ENCODE results near the gene MOB3A. TPM values are rescaled to one million over a fixed set of nuclear protein-coding genes. Genes with fewer than 3 reads are reported as not detected.
A peak's percentile ranks its signal among the peaks of the same experiment; 100 is the strongest.

MOB3A gene
- total and polyA plus RNA-seq, 2 of the 13 experiments (the other 11 are each of a cell fraction or from before 2014, with no cell fraction given) = 3.5 to 17.8 TPM

DNA sequence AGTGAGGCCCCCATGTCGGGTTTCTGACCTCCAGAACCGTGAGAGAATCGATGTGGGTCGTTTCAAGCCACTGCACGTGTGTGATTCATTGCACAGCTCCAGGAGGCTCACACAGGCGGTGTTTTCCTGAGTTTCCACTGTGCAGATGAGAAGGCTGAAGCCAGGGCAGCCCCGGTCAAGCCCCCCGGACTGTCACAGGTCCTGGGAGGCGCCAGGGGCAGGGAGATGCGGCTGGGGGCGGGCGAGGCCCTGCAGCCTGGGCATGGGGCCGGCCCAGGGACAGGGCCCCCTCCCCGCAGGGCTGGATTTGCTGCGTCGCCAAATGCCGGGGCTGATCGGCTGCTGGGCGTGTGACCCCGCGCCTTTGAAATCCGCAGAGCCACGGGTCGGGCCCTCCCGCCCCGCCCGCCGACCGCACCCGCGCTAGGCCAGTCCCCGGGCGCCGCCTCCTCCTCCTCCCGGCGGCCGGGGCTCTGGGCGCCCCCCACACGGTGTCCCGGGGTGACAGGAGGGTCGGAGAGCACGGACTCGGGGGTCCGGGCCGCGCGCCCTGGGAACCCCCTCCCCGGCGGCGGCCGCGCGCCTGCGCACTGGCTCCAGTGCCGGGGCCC lies 35.1 kb downstream of the MOB3A start (continued):
- TF ChIP-seq ZNF510 (CRISPR knock-in tag; IDR thresholded peaks at IDR 0.05; ENCODE audit: low read depth) (no peak), HDAC2 (CRISPR knock-in tag; IDR thresholded peaks at IDR 0.05) (no peak), ATM (IDR thresholded peaks at IDR 0.05; ENCODE audit: borderline replicate concordance) (no peak), ZNF33A (CRISPR knock-in tag; IDR thresholded peaks at IDR 0.05; ENCODE audit: borderline replicate concordance) (no peak), ATAD3A (CRISPR knock-in tag; IDR thresholded peaks at IDR 0.05) (no peak), CCAR2 (optimal IDR thresholded peaks at IDR 0.05; ENCODE audit: low read depth, low read length) (no peak), SCMH1 (CRISPR knock-in tag; IDR thresholded peaks at IDR 0.05; ENCODE audit: borderline replicate concordance) (no peak), ZNF460 (CRISPR knock-in tag; IDR thresholded peaks at IDR 0.05; ENCODE audit: borderline replicate concordance) (no peak), SP4 (CRISPR knock-in tag; IDR thresholded peaks at IDR 0.05) (no peak), ZSCAN12 (CRISPR knock-in tag; IDR thresholded peaks at IDR 0.05) (no peak), RFX5 (IDR thresholded peaks at IDR 0.05; ENCODE audit: low read depth, low read length) (no peak), SRF (IDR thresholded peaks at IDR 0.05; ENCODE audit: low read depth, low read length) (no peak), ZNF770 (CRISPR knock-in tag; IDR thresholded peaks at IDR 0.05) (peak; percentile 4; the same call in 1 of the 2 replicates), ZBTB34 (CRISPR knock-in tag; IDR thresholded peaks at IDR 0.05) (no peak), XBP1 (CRISPR knock-in tag; IDR thresholded peaks at IDR 0.05) (no peak), NR2F6 (IDR thresholded peaks at IDR 0.05) (no peak), NR2F6 (CRISPR knock-in tag; IDR thresholded peaks at IDR 0.05) (0 out of 2 replicates have a peak, but pooled peaks have one; percentile 4), MAFG (CRISPR knock-in tag; IDR thresholded peaks at IDR 0.05) (no peak), HOXA9 (CRISPR knock-in tag; IDR thresholded peaks at IDR 0.05; ENCODE audit: borderline replicate concordance) (no peak), KMT2A (CRISPR knock-in tag; IDR thresholded peaks at IDR 0.05) (peak; percentile 31; the same call in 1 of the 2 replicates), ZNF451 (CRISPR knock-in tag; IDR thresholded peaks at IDR 0.05) (no peak; the same call in 1 of the 2 replicates), ZNF44 (CRISPR knock-in tag; IDR thresholded peaks at IDR 0.05) (no peak), TEAD3 (CRISPR knock-in tag; optimal IDR thresholded peaks at IDR 0.05; ENCODE audit: borderline replicate concordance) (no peak), PRMT3 (CRISPR knock-in tag; IDR thresholded peaks at IDR 0.05; ENCODE audit: borderline replicate concordance, low read depth) (no peak), RBFOX2 (IDR thresholded peaks at IDR 0.05; ENCODE audit: low read depth, low read length) (peak; percentile 95), EED (CRISPR knock-in tag; IDR thresholded peaks at IDR 0.05) (peak; percentile 50; the same call in 1 of the 2 replicates), ZFY (CRISPR knock-in tag; IDR thresholded peaks at IDR 0.05) (no peak; the same call in 1 of the 2 replicates), JUND (CRISPR knock-in tag; IDR thresholded peaks at IDR 0.05) (0 out of 2 replicates have a peak, but pooled peaks have one; percentile 6), CHD2 (IDR thresholded peaks at IDR 0.05; ENCODE audit: low read depth, low read length) (no peak), MXI1 (IDR thresholded peaks at IDR 0.05; ENCODE audit: borderline replicate concordance, low read depth, low read length) (peak; percentile 53; the same call in 1 of the 3 replicates)
- TF ChIP-seq, protein P1, sequence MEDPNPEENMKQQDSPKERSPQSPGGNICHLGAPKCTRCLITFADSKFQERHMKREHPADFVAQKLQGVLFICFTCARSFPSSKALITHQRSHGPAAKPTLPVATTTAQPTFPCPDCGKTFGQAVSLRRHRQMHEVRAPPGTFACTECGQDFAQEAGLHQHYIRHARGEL (CRISPR knock-in tag; IDR thresholded peaks at IDR 0.05) = 0 out of 2 replicates have a peak, but pooled peaks have one; percentile 33

Data from HepG2 (cell line).